NCI-H748 (cell line): ENCODE results near the gene AP5Z1.

ENCODE experiments used
- DNase-seq: peaks from one replicate; lab custom pipeline; 2025; ENCODE audit not compliant: unreplicated experiment; lab: John Stamatoyannopoulos, UW

Gene AP5Z1

GRCh38 chr7:4745265-4745919 is 30.0 kb upstream of the AP5Z1 start:
- DNase-seq: no peak

GRCh38 chr7:4745971-4746919 is 29.2 kb upstream of the AP5Z1 start:
- no peak for DNase-seq

- DNase-seq: no peak
Measured at GRCh38 chr7:4747013-4747412, 28.4 kb upstream of the AP5Z1 start.

GRCh38 chr7:4747746-4748145 is 27.7 kb upstream of the AP5Z1 start:
- no peak for DNase-seq

- no peak for DNase-seq
Measured at GRCh38 chr7:4748231-4748681, 27.2 kb upstream of the AP5Z1 start.

- DNase-seq: no peak
Measured at GRCh38 chr7:4749363-4749762, 26.1 kb upstream of the AP5Z1 start.

GRCh38 chr7:4749798-4750197 is 25.6 kb upstream of the AP5Z1 start:
- no peak for DNase-seq

GRCh38 chr7:4751398-4751947 is 23.9 kb upstream of the AP5Z1 start:
- no peak for DNase-seq

- DNase-seq: peak; percentile 77
Measured at GRCh38 chr7:4753598-4754432, 21.6 kb upstream of the AP5Z1 start.

GRCh38 chr7:4754433-4755010 is 20.9 kb upstream of the AP5Z1 start:
- no peak for DNase-seq

- no peak for DNase-seq
Measured at GRCh38 chr7:4755045-4755444, 20.4 kb upstream of the AP5Z1 start.

GRCh38 chr7:4758111-4758510 is 17.3 kb upstream of the AP5Z1 start:
- DNase-seq: no peak

- no peak for DNase-seq
Measured at GRCh38 chr7:4758791-4759190, 16.6 kb upstream of the AP5Z1 start.

- DNase-seq: no peak
Measured at GRCh38 chr7:4759211-4759610, 16.2 kb upstream of the AP5Z1 start.

- no peak for DNase-seq
Measured at GRCh38 chr7:4760952-4761351, 14.5 kb upstream of the AP5Z1 start.

- DNase-seq: no peak
Measured at GRCh38 chr7:4762121-4763055, 13.0 kb upstream of the AP5Z1 start.

GRCh38 chr7:4763091-4763793 is 12.2 kb upstream of the AP5Z1 start:
- DNase-seq: no peak

GRCh38 chr7:4763794-4764185 is 11.6 kb upstream of the AP5Z1 start:
- DNase-seq: no peak

- DNase-seq: no peak
Measured at GRCh38 chr7:4764402-4765007, 10.9 kb upstream of the AP5Z1 start.
